NK-92 treated with Interleukin-12 subunit alpha and Interleukin-12 subunit beta, amount 100 ng/mL, for 24 hours (cell line): ENCODE data around the gene CMTM6.
"Not testable (repeated sequence)": the region's sequence is repeated elsewhere in the genome, so short reads cannot be mapped to it uniquely, and the experiment has no call there.

ENCODE experiments used
- DNase-seq: peaks from one replicate; lab custom pipeline; 2025; lab: John Stamatoyannopoulos, UW

Gene CMTM6

GRCh38 chr3:32502118-32502945 is at the start of gene CMTM6:
TSS of gene CMTM6 (minus strand) at chr3:32502852. CDS start at chr3:32502745, 107 bp downstream.
- peak; percentile 51 for DNase-seq

- no peak for DNase-seq
Measured at GRCh38 chr3:32552013-32552412, 49.4 kb upstream of the CMTM6 start.

GRCh38 chr3:32551496-32551895 is 48.8 kb upstream of the CMTM6 start:
- DNase-seq, result no peak

GRCh38 chr3:32551087-32551486 is 48.4 kb upstream of the CMTM6 start:
- DNase-seq, result no peak

GRCh38 chr3:32545305-32545704 is 42.7 kb upstream of the CMTM6 start:
- DNase-seq, result no peak

GRCh38 chr3:32544894-32545293 is 42.2 kb upstream of the CMTM6 start:
- no peak for DNase-seq

- no peak for DNase-seq
Measured at GRCh38 chr3:32542807-32543206, 40.2 kb upstream of the CMTM6 start.

GRCh38 chr3:32540899-32541298 is 38.2 kb upstream of the CMTM6 start:
- no peak for DNase-seq

- DNase-seq, result no peak
Measured at GRCh38 chr3:32532434-32532833, 29.8 kb upstream of the CMTM6 start.

GRCh38 chr3:32531010-32531647 is 28.5 kb upstream of the CMTM6 start:
- no peak for DNase-seq

- DNase-seq, result no peak
Measured at GRCh38 chr3:32525720-32526119, 23.1 kb upstream of the CMTM6 start.

- no peak for DNase-seq
Measured at GRCh38 chr3:32522682-32523081, 20.0 kb upstream of the CMTM6 start.

- not testable (repeated sequence) for DNase-seq
Measured at GRCh38 chr3:32518921-32519320, 16.3 kb upstream of the CMTM6 start.

GRCh38 chr3:32516751-32517150 is 14.1 kb upstream of the CMTM6 start:
- DNase-seq, result not testable (repeated sequence)

- no peak for DNase-seq
Measured at GRCh38 chr3:32511005-32511404, 8.4 kb upstream of the CMTM6 start.

- peak; percentile 5 for DNase-seq
Measured at GRCh38 chr3:32510075-32510724, 7.5 kb upstream of the CMTM6 start.

- no peak for DNase-seq
Measured at GRCh38 chr3:32508711-32509110, 6.1 kb upstream of the CMTM6 start.

GRCh38 chr3:32506466-32506865 is 3.8 kb upstream of the CMTM6 start:
- DNase-seq, result no peak

- no peak for DNase-seq
Measured at GRCh38 chr3:32502946-32503286, 264 bp upstream of the CMTM6 start.

GRCh38 chr3:32501783-32502117 is 902 bp downstream of the CMTM6 start:
- no peak for DNase-seq

- no peak for DNase-seq
Measured at GRCh38 chr3:32500880-32501782, 1.5 kb downstream of the CMTM6 start.

GRCh38 chr3:32500231-32500630 is 2.4 kb downstream of the CMTM6 start:
- DNase-seq, result no peak
